MM.1S (cell line): ENCODE results near the gene OTP.

Experiments
- DNase-seq: peaks from one replicate; pipeline ENCODE4 v3.0.0-alpha.2; 2015
- H2AFZ ChIP-seq: fragments of 300-600 bp; sonication (generic); 2 replicates; pipeline ENCODE4 v1.6.0; 2016; ENCODE audit warnings: antibody characterized with exemption, low read length
- H3F3A ChIP-seq: fragments of 300-600 bp; sonication (generic); 2 replicates; pipeline ENCODE4 v1.6.1; 2016; ENCODE audit warnings: mild to moderate bottlenecking, antibody characterized with exemption, low read length, moderate library complexity, mixed read lengths; ENCODE audit not compliant: insufficient read depth
- H3K27ac ChIP-seq: fragments of 300-600 bp; sonication (generic); 2 replicates; pipeline ENCODE4 v1.5.1; 2016; ENCODE audit warnings: mild to moderate bottlenecking, low read length
- H3K27me3 ChIP-seq: fragments of 300-600 bp; sonication (generic); replicated peaks from 2 replicates; pipeline ENCODE4 v1.6.0; 2016; ENCODE audit warnings: low read length; ENCODE audit not compliant: insufficient read depth
- H3K36me3 ChIP-seq: fragments of 300-600 bp; sonication (generic); replicated peaks from 2 replicates; pipeline ENCODE4 v1.6.1; 2016; ENCODE audit warnings: mild to moderate bottlenecking, low read length, mixed read lengths; ENCODE audit not compliant: insufficient read depth
- H3K4me1 ChIP-seq: fragments of 300-600 bp; sonication (generic); 2 replicates; pipeline ENCODE4 v1.6.1; 2016; ENCODE audit warnings: low read length, mixed read lengths
- H3K4me2 ChIP-seq: fragments of 300-600 bp; sonication (generic); 2 replicates; pipeline ENCODE4 v1.6.0; 2016; ENCODE audit warnings: low read depth, low read length
- H3K4me3 ChIP-seq: fragments of 300-600 bp; sonication (generic); 2 replicates; pipeline ENCODE4 v1.5.1; 2016; ENCODE audit warnings: low read length, mixed read lengths
- H3K79me2 ChIP-seq: fragments of 300-600 bp; sonication (generic); 2 replicates; pipeline ENCODE4 v1.6.1; 2016; ENCODE audit warnings: mixed run types, low read length, mixed read lengths
- H3K9ac ChIP-seq: fragments of 300-600 bp; sonication (generic); 2 replicates; pipeline ENCODE4 v1.6.1; 2016; ENCODE audit warnings: low read length, mixed read lengths
- H3K9me2 ChIP-seq: fragments of 300-600 bp; sonication (generic); replicated peaks from 2 replicates; pipeline ENCODE4 v1.6.1; 2016; ENCODE audit warnings: mild to moderate bottlenecking, low read length, mixed read lengths; ENCODE audit not compliant: insufficient read depth
- H3K9me3 ChIP-seq: fragments of 300-600 bp; sonication (generic); replicated peaks from 2 replicates; pipeline ENCODE4 v1.6.1; 2016; ENCODE audit warnings: mild to moderate bottlenecking, low read length, mixed read lengths; ENCODE audit not compliant: insufficient read depth
- H4K20me1 ChIP-seq: fragments of 300-600 bp; sonication (generic); 2 replicates; pipeline ENCODE4 v1.6.1; 2016; ENCODE audit warnings: mild to moderate bottlenecking, low read length, moderate library complexity, mixed read lengths; ENCODE audit not compliant: insufficient read depth
- EZH2 ChIP-seq: fragments of 300-600 bp; sonication (generic); optimal IDR thresholded peaks from 2 replicates; pipeline ENCODE3; 2017; ENCODE audit warnings: low read depth, mild to moderate bottlenecking, antibody characterized with exemption, low read length, mixed read lengths
- EZH2phosphoT487 ChIP-seq: fragments of 300-600 bp; sonication (generic); IDR thresholded peaks from 2 replicates; pipeline ENCODE4 v1.6.1; 2018; ENCODE audit warnings: antibody characterized with exemption, low read length
- TF ChIP-seq, protein P1 (sequence below): fragments of 300-600 bp; sonication (generic); IDR thresholded peaks from 2 replicates; pipeline ENCODE4 v1.5.1; 2016; ENCODE audit warnings: antibody characterized with exemption, low read length, mixed read lengths

Gene OTP

DNA sequence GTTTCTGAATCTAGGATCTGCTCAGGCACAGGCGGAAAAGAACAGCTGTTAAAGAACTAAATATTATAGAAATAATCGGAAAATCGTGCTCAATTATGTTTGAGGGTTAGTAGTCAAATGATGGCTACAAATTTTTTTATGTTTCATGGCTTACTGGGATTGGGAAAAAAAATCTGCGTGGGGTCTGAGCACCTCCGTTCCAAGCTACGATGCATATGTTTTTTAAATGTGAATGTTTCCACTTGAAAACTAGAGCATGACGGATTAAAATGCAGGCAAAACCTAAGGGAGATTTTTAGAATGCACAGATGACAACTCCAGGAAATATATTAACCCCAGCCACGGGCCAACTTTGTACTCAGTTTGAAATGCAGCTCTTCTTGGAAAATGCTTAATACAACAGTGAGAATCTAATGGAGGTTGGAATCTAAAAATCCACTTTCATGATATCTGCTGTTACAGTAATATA lies 5.3 kb downstream of the OTP start:
- Histone ChIP-seq H3K36me3 (no peaks in the 10 kb centered on the region), H3K27me3 (peaks cover 24% of the 10 kb centered on the region), H4K20me1 (no peaks in the 10 kb centered on the region)

DNA sequence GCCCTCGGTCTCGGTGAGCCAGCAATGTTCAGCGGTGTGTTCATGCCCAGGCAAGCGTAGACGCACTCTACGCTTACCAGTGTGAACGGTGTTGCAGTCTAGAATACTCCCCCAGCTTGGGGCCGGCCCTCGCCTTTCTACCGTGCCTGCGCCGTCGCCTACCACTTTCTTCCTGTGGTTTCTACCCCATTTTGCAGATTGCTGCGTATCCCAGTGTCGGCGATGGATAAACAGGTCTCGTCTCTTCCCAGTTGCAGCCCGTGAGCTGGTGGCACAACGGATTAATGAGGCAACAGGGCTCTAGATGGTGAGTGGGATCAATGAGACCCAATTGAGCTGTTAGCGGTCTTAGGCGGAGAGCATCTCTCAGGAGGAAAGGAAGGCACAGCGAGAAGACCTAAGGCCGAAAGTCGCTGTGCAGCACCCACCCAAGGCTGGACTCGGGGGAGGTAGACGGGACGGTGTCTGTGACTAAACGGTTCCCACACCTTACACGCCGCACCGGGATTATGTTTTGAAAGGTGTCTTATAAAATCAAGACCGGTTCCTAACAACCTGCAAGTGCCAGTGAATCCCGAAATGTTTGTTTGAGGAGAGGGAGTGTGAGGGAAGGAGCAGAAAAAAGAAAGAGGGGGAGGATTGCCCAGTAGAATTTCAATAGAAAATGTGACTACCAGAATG lies 5.8 kb downstream of the OTP start:
- no peak overlapping the region for H3K27ac ChIP-seq
- peaks cover 18% of the 10 kb centered on the region for H3K27me3 ChIP-seq
- H3K9ac ChIP-seq, result no peak overlapping the region
- no peak overlapping the region for H2AFZ ChIP-seq
- H3K4me3 ChIP-seq, result no peak overlapping the region
- H3K79me2 ChIP-seq, result no peaks in the 10 kb centered on the region
- TF ChIP-seq EZH2phosphoT487, result no peak
- TF ChIP-seq, protein P1, sequence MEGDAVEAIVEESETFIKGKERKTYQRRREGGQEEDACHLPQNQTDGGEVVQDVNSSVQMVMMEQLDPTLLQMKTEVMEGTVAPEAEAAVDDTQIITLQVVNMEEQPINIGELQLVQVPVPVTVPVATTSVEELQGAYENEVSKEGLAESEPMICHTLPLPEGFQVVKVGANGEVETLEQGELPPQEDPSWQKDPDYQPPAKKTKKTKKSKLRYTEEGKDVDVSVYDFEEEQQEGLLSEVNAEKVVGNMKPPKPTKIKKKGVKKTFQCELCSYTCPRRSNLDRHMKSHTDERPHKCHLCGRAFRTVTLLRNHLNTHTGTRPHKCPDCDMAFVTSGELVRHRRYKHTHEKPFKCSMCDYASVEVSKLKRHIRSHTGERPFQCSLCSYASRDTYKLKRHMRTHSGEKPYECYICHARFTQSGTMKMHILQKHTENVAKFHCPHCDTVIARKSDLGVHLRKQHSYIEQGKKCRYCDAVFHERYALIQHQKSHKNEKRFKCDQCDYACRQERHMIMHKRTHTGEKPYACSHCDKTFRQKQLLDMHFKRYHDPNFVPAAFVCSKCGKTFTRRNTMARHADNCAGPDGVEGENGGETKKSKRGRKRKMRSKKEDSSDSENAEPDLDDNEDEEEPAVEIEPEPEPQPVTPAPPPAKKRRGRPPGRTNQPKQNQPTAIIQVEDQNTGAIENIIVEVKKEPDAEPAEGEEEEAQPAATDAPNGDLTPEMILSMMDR, result no peak
- no peak for TF ChIP-seq EZH2
- H3K9me2 ChIP-seq, result no peaks in the 10 kb centered on the region
- no peaks in the 10 kb centered on the region for H3K36me3 ChIP-seq
- no peak overlapping the region for H3K4me2 ChIP-seq
- no peaks in the 10 kb centered on the region for H4K20me1 ChIP-seq
- no peaks in the 10 kb centered on the region for H3K9me3 ChIP-seq
- no peaks in the 10 kb centered on the region for H3F3A ChIP-seq
- no peak for DNase-seq
- H3K4me1 ChIP-seq, result no peaks in the 10 kb centered on the region

More for the DNA sequence above, 5.3 kb downstream of the OTP start:
- Histone ChIP-seq H3K27ac (no peak overlapping the region), H3K4me2 (no peak overlapping the region), H3K4me1 (no peaks in the 10 kb centered on the region), H3K79me2 (no peaks in the 10 kb centered on the region), H3K9me2 (no peaks in the 10 kb centered on the region), H2AFZ (no peak overlapping the region), H3K9me3 (no peaks in the 10 kb centered on the region), H3K9ac (no peak overlapping the region), H3F3A (no peaks in the 10 kb centered on the region), H3K4me3 (no peak overlapping the region)
- TF ChIP-seq, protein P1, result no peak
- TF ChIP-seq EZH2phosphoT487 (no peak), EZH2 (no peak)
- no peak for DNase-seq

DNA sequence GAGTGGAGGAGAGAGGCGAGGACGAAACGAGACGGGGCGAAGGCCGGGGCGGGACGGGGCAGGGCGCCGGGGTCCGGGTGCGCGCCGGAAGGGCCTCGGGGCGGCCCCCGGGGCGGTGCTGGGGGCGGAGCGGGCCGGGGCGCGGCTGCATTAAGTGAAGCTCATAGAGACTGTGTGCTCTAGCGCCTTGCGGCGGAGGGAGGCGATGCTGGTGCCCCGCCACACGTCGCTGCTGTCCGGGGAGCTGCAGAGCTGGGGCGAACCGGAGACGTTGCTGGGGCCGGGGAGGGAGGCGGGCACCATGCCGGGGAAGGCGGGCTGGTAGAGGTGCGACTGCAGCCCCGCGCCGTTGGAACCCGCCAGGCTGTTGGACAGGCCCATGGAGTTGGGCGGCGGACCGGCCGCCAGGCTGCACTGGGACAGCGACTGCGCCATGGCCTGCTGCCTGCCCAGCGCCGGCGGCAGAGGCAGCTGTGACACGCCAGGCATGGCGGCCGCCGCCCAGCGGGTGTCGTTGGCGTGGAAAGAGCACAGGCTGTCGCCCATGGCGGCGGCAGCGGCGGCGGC lies 8.3 kb downstream of the OTP start:
- Histone ChIP-seq H4K20me1 (no peaks in the 10 kb centered on the region), H3K36me3 (no peaks in the 10 kb centered on the region), H3K4me1 (no peaks in the 10 kb centered on the region), H3K79me2 (no peaks in the 10 kb centered on the region), H3K9me3 (no peaks in the 10 kb centered on the region), H3K9me2 (no peaks in the 10 kb centered on the region), H3K27ac (peak overlapping the region; percentile 55; the same call in 1 of the 2 replicates), H2AFZ (peak overlapping the region; percentile 71), H3K27me3 (peaks cover 12% of the 10 kb centered on the region; the same call in 1 of the 2 replicates), H3K4me2 (peak overlapping the region; percentile 91), H3F3A (no peaks in the 10 kb centered on the region), H3K4me3 (peak overlapping the region; percentile 64), H3K9ac (peak overlapping the region; percentile 52; the same call in 1 of the 2 replicates)
- TF ChIP-seq, protein P1, result peak; percentile 36
- TF ChIP-seq EZH2 (no peak), EZH2phosphoT487 (no peak)
- DNase-seq, result peak; percentile 91
